ENCODE measurements around the gene CASP1. TPM values are rescaled to one million over a fixed set of nuclear protein-coding genes. Genes with fewer than 3 reads are reported as not detected.
A peak's percentile ranks its signal among the peaks of the same experiment; 100 is the strongest.
"Not testable (repeated sequence)": the region's sequence is repeated elsewhere in the genome, so short reads cannot be mapped to it uniquely, and the experiment has no call there.

The CASP1 gene
- total RNA-seq, 1 donor from 2014 or later = 158 TPM

DNA sequence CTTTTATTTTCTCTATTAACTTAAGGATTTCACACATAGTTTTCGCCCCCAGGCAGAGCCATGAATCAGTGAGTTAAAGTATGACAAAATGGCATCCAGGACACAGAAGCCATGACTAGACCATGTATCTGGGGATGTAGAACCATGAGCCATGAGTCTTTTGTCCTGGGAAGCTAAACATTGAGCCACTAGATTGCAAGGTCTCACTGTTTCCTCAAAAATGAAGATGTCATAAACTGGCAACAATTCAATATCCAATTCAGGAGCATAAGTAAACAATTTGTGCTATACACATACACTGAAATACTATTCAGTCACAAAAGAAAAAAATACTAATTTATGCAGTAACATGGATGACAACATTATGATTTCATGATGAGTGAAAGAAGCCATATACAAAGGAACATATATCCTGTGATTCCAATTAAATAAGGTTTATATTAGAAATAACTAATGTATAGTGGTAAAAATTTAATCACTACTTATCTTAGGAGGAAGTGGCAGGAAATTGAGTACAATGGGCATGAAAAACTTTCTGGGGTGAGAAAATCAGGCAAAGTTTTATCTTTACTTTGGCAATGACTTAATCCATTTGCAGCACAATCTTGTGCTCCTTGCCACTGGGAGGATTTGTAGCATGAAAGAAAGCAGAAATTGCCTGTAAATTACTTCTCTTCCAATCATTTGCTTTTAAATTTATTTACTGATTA, 38.7 kb upstream of the CASP1 start:
- ATAC-seq (no peak), DNase-seq (no peak)
- H3K27me3 ChIP-seq (ENCODE audit: low read depth) = no peaks in the 10 kb centered on the region
- no peak overlapping the region for H3K4me3 ChIP-seq
- H3K36me3 ChIP-seq = no peaks in the 10 kb centered on the region
- peaks cover 6% of the 10 kb centered on the region for H3K4me1 ChIP-seq
- no peaks in the 10 kb centered on the region for H3K9me3 ChIP-seq
- no peak overlapping the region for H3K27ac ChIP-seq
- TF ChIP-seq, protein P1, sequence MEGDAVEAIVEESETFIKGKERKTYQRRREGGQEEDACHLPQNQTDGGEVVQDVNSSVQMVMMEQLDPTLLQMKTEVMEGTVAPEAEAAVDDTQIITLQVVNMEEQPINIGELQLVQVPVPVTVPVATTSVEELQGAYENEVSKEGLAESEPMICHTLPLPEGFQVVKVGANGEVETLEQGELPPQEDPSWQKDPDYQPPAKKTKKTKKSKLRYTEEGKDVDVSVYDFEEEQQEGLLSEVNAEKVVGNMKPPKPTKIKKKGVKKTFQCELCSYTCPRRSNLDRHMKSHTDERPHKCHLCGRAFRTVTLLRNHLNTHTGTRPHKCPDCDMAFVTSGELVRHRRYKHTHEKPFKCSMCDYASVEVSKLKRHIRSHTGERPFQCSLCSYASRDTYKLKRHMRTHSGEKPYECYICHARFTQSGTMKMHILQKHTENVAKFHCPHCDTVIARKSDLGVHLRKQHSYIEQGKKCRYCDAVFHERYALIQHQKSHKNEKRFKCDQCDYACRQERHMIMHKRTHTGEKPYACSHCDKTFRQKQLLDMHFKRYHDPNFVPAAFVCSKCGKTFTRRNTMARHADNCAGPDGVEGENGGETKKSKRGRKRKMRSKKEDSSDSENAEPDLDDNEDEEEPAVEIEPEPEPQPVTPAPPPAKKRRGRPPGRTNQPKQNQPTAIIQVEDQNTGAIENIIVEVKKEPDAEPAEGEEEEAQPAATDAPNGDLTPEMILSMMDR (IDR thresholded peaks at IDR 0.05) = no peak
- intact Hi-C loops (cut with DNase I) = no loop called here

DNA sequence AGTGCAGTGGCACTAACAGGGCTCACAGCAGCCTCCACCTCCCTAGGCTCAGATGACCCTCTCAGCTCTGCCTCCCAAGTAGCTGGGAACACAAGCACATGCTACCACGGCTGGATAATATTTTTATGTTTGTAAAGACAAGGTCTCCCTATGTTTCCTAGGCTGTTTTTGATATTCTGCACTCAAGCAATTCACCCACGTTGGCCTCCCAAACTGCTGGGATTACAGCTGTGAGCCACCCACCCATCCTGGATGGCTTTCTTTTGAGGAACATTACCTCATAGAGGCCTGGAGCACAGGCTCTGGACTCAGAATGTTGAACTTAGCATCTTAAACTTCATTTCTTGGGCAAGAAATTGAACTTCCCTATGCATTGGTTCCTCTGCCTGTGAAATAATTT, 37.1 kb upstream of the CASP1 start:
- H3K27me3 ChIP-seq (ENCODE audit: low read depth); H3K4me1 ChIP-seq; DNase-seq; intact Hi-C loops (cut with DNase I); H3K27ac ChIP-seq; H3K9me3 ChIP-seq; H3K4me3 ChIP-seq; H3K36me3 ChIP-seq: not testable (repeated sequence)
- peak; percentile 41 to 45 for ATAC-seq

- peaks cover 6% of the 10 kb centered on the region for H3K4me1 ChIP-seq
- no peaks in the 10 kb centered on the region for H3K36me3 ChIP-seq
- no peaks in the 10 kb centered on the region for H3K9me3 ChIP-seq
- H3K27me3 ChIP-seq (ENCODE audit: low read depth) = no peaks in the 10 kb centered on the region
- ATAC-seq = peak; percentile 63 to 64
- intact Hi-C loops (cut with DNase I) = no loop called here
- peak overlapping the region; percentile 3 for H3K4me3 ChIP-seq
- no peak for DNase-seq
- TF ChIP-seq, protein P1 (IDR thresholded peaks at IDR 0.05) = no peak
- no peak overlapping the region for H3K27ac ChIP-seq
Measured at GRCh38 chr11:105071089-105071732, 36.3 kb upstream of the CASP1 start.

DNA sequence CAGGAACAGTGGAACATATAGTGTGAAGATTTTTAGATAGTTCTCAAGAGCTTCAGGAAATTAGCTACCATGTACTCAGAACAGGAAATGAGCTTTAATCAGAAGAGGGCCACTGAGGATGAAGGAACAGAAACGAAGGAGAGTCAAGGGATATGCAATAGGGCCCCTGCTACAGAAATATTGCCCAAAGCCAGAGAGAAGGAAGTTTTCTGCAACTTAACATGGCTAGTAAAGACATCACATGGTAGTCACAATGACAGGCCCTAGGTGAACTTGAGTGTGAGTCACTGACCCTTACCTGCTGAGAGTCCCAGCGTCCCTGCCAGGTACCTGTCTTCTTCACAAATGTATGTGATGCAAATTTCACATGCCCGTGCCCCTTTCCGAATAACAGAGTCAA, 35.4 kb upstream of the CASP1 start:
- H3K9me3 ChIP-seq = no peaks in the 10 kb centered on the region
- ATAC-seq (peak; percentile 43 to 56), DNase-seq (no peak)
- no peaks in the 10 kb centered on the region for H3K27me3 ChIP-seq (ENCODE audit: low read depth)
- intact Hi-C loops (cut with DNase I) = no loop called here
- TF ChIP-seq, protein P1 (IDR thresholded peaks at IDR 0.05) = no peak
- no peaks in the 10 kb centered on the region for H3K36me3 ChIP-seq
- H3K4me3 ChIP-seq = no peak overlapping the region
- H3K4me1 ChIP-seq = peaks cover 6% of the 10 kb centered on the region
- no peak overlapping the region for H3K27ac ChIP-seq

- H3K36me3 ChIP-seq; H3K27ac ChIP-seq; H3K9me3 ChIP-seq; intact Hi-C loops (cut with DNase I); H3K4me1 ChIP-seq; ATAC-seq; DNase-seq; H3K4me3 ChIP-seq; H3K27me3 ChIP-seq (ENCODE audit: low read depth): not testable (repeated sequence)
Measured at GRCh38 chr11:105069749-105070148, 34.8 kb upstream of the CASP1 start.

- DNase-seq; H3K4me1 ChIP-seq; intact Hi-C loops (cut with DNase I); H3K9me3 ChIP-seq; H3K4me3 ChIP-seq; H3K36me3 ChIP-seq; ATAC-seq; H3K27me3 ChIP-seq (ENCODE audit: low read depth); H3K27ac ChIP-seq: not testable (repeated sequence)
Measured at GRCh38 chr11:105063245-105063941, 28.4 kb upstream of the CASP1 start.

DNA sequence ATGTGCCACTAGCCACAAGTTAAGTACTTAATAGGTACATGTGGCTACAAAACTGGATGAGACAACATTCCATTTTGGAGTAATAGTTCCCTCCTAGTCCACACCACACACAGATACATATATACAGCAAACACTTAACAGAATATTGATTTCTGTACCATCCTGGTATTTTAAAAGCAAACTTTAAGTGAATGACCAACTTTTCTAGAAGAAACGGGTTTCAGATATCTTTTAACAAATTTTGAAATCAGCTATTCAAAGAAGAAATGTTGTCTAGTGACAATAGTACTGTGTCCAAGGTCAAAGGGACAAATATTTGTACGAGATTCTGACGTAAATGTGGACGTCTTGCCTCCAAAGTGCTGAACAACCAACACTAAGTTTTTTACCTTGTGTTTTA, 22.5 kb upstream of the CASP1 start:
- H3K27me3 ChIP-seq (ENCODE audit: low read depth) = no peaks in the 10 kb centered on the region
- no peak overlapping the region for H3K4me3 ChIP-seq
- H3K4me1 ChIP-seq = no peaks in the 10 kb centered on the region
- intact Hi-C loops (cut with DNase I) = no loop called here
- no peak overlapping the region for H3K27ac ChIP-seq
- DNase-seq = no peak
- no peaks in the 10 kb centered on the region for H3K36me3 ChIP-seq
- H3K9me3 ChIP-seq = no peaks in the 10 kb centered on the region
- TF ChIP-seq, protein P1 (IDR thresholded peaks at IDR 0.05) = no peak
- ATAC-seq = no peak

Data from lower lobe of right lung (tissue), 2 donors.